COLO668 (cell line): ENCODE measurements around the gene KCNJ12.

Source experiments
- DNase-seq: peaks from one replicate; lab custom pipeline; 2025; ENCODE audit not compliant: unreplicated experiment; lab: John Stamatoyannopoulos, UW

KCNJ12 gene

DNA sequence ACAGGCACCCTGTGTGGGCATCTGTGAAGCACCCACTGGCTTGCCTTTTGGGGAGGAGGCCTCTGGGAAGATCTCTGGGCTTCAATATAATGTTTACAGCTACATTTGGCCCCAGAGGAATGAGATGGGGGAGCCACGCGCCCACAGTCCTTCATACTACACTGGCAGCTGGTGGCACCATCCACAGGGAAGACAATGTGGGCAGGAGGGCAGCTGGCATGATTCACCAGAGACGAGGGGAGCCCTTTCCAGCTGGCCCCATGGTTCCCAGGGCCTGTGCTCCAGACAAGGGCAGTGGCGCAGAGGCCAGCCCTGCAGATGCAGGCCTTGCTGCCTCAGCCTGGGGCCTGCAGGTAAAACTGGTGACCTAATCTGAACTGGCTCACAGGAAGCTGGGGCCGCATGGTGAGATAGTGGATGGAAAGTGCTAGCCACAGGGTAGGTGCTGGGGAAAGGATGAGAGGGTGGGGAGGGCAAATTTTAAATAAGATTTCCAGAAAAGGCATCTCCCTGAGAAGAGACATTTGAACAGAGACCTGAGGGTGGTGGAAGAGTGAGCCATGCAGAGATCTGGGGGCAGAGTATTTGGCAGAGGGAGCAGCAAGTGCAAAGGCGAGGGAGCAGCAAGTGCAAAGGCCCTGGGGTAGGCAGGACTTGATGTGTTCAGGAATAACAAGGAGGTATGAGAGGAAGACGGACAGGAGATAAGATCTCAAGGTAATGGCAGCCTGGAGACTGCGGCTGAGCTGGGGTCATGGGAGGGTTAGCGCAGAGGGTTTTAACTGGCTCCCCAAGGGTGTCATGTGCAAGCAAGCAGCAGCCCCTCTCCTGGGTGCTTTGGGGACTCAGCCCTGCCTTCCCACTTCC lies 12.1 kb upstream of the KCNJ12 start:
- no peak for DNase-seq

GRCh38 chr17:21365016-21365415 lies 11.1 kb upstream of the KCNJ12 start:
- no peak for DNase-seq

GRCh38 chr17:21368545-21369246 lies 7.5 kb upstream of the KCNJ12 start:
- DNase-seq, result no peak

- no peak for DNase-seq
Observed at GRCh38 chr17:21369395-21369794, 6.8 kb upstream of the KCNJ12 start.

GRCh38 chr17:21370430-21370829 lies 5.7 kb upstream of the KCNJ12 start:
- DNase-seq, result no peak

DNA sequence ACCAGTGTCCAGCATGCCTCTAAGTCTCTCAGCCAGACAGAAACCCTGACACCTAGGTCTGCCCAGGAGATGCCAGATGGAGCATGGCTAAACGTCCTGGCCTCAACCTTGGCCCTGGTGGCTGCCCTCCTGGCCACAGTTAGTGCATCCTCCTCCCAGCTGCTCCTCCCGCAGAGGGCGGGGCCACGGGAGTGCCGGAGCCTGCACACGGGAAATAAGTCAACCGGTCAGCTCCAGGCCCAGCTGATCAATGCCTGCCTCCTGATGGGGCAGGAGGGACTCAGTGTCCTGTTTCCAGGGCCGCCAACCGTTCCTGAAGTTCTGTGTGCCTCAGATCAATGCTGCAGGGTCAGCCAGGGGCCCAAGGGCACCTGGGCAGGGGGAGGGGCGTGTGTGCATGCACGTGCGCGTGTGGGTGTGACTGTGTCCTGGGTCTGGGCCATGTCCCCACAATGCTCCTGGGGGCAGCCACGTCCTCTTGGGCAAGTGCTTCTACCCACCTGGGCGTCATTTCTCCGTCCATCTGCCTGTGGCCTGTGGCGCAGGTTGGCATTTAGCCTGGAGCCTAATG lies 4.6 kb upstream of the KCNJ12 start:
- DNase-seq, result no peak

DNA sequence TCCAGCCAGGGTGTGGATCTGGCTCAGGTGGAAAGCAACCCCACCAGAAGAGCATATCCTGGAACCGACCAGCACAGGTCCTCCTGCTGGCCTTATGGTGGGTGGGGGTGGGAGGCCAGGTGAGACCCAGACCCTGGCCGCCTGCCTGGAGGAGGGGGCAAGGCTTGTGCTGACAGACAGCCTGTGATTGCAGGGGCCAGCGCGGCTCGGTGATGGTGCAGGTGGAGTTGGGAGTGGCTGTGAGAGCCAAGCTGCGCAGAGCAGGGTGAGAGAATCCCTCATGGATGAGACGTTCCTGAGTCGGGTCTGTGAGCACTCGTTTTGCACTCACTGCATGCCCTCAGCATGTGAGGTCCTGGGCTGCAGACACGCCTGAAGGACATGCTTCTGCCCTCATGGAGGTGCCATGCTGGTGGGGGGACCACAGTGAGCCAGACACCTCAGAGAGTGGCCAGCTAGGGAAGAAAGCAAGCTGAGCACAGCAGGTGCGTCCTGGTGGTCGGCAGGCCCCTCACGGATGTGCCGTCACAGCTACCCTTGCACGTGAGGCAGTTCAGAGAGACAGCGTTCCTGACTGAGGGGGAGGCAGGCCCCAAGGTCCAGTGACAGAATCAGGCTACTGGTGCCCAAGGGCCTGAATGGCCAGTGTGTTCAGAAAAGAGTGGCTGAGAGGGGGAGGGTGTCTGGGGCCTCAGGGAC lies 3.8 kb upstream of the KCNJ12 start:
- DNase-seq, result no peak

DNA sequence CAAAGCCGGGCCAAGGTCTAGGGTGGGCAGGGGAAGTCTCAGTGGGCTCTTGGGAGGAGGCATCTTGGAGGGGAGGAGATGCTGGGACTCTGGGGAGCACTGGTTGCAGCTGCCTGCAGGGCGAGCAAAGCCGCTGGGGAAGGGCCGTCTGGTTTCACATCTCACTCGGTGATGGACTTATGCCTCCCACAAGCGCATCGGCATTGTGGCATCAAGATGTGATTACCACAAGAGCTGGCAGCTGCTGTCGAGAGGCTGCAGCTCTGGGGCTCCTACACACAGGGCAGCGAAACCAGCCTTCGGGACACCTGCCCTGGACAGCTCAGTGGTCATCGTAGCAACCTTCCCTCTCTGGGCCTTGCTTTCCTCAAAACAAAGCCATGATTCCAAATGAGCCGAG lies 3.1 kb upstream of the KCNJ12 start:
- DNase-seq, result no peak

- no peak for DNase-seq
Observed at GRCh38 chr17:21373696-21374440, 2.3 kb upstream of the KCNJ12 start.

DNA sequence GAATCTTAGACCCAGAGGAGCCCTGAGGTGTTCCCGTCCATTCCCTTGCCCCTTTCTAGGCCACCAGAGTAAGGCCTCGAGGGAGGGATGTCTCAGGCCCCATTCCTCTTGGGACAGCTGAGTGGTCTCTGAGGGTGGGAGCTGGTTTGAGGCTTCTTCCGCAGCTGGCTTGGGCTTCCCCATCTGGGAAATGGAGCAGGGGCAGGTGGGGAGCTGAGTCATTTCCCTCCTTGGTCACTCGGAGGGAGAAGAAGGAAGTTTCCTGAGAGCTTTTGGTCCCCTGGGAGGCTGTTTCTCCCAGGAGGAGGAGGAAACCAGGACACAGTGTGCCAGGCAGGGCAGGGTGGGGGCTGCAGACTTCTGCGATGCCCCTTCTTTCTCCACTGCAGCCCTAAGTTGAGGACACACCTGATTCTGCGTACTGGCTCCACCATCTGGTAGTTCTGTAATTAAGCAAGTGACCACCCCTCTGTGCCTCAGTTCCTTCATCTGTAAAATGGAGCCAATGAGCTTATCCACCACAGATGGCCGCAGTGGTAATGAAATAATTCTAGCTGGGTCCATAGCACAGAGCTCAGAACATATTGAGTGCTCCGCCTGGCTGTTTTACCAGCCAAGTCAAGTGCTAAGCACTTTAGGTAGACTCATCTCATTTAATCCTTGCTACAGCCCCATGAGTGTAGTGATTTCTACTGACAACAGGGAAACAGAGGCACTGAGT lies 1.6 kb upstream of the KCNJ12 start:
- no peak for DNase-seq

- DNase-seq, result no peak
Observed at GRCh38 chr17:21375162-21375560, 996 bp upstream of the KCNJ12 start.

- DNase-seq, result no peak
Observed at GRCh38 chr17:21375757-21376080, 438 bp upstream of the KCNJ12 start.

DNA sequence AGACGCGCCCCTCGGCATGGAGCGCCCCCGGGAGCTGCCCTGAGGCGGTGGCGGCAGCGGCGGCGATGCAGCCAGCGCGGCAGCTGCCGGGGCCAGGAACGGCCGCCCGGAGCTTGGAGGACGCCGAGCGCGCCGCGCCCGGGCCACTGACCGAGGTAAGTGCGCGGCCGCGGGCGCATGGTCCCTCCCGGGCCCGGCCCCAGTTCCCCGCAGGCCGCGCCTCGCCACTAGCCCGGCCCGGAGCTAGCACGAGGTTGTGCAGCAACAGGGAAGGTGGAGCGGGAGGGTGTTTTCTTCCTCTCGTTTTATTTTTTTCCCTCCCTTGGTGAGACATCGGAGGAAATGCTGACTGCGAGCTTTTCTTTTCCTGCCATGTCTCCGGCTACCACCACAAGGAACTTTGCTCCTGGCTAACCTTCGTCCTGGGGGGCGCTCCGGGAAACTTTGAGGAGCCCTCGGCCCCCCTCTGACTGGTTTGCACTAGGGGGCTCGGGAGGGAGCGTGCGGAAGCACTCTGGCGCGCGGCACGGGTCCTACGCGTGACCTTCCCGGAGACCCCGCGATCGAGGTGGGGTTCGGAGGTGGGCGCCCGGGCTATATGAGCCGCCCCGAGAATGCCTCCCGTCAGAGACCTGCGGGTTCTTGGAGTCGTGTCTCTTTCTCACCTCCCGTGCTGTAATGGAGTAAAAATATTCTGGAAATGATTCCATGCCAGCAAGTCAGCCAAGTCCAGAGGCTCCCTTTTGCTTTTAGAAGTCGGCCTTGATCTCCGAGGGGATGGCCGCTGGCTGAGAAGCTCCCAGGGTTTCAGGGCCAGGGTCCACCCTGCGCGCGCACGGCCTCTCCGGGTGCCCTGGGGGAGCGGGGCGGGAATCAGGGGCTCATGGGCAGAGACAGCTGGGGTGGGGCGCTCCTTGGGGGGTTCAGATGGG lies 868 bp downstream of the KCNJ12 start:
- peak; percentile 25 for DNase-seq

DNA sequence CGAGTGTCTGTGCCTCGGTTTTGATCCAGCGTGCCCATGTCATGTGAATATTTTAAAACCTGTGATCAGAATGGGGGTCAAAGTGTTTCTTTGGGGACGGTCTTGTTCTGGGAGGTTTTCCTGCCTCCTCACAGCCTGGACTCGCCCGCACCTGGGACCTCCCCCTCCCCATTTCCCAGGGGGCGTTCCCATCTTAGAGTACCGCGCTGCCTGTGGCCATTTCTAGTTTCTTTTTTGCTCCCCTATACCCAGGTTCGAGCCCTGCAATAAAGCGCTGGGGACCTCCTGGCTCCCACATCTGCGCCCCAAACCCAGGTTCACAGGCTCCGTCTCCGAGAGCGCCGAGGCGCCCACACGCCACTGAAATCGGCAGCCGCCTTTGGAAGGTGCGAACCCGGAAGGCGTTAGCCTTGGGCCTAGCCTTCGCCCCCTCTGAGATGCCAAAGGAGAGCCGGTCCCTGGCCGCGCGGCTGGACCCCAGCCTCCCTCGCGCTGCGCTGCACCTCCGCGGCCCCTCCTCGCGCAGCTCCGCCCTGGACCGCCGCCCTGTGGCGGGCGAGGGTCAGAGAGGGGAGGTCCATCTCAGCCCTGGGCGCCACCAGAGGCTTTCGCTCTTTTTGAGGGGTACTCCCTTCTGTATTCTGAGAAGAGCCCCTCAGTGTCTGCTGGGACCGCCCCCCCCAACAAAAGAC lies 1.7 kb downstream of the KCNJ12 start:
- DNase-seq, result no peak

DNA sequence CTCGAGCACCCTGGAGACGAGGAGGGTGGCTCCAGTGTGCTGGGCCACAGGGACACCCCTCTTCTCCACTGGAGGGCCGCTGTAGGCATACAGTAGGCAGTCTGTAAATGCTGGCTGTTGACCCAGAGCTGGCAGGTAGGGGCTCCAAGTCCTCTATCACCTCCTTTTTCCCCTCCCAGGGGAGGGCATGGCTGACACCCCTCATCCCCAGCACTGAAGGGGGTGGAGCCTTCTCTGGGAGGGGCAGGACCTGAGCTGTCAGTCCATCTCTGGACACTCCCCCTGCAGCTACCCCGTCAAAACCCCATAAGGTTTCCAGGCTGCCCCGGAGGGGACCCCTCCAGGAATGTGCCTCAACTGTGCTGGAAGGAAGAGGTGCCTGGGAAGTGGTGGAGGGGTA lies 2.4 kb downstream of the KCNJ12 start:
- no peak for DNase-seq

- DNase-seq, result no peak
Observed at GRCh38 chr17:21379080-21379711, 3.0 kb downstream of the KCNJ12 start.

DNA sequence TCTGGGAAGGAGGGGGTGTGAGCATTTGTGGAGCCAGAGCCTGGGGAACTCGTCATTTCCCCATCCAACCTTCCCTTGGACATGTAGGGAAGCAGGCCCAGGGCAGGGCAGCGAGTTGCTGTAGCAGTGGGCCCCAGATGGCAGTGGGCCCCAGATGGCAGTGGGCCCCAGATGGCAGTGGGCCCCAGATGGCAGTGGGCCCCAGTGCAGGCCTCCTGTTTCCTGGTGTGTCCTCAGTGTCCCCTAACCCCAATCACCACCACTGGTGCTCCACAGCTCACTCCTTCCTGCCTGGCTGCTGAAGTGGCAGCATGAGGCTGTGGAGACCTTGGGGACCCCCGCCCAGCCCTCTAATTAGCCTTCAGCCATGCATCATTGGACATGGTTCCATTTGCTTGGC lies 4.5 kb downstream of the KCNJ12 start:
- no peak for DNase-seq

DNA sequence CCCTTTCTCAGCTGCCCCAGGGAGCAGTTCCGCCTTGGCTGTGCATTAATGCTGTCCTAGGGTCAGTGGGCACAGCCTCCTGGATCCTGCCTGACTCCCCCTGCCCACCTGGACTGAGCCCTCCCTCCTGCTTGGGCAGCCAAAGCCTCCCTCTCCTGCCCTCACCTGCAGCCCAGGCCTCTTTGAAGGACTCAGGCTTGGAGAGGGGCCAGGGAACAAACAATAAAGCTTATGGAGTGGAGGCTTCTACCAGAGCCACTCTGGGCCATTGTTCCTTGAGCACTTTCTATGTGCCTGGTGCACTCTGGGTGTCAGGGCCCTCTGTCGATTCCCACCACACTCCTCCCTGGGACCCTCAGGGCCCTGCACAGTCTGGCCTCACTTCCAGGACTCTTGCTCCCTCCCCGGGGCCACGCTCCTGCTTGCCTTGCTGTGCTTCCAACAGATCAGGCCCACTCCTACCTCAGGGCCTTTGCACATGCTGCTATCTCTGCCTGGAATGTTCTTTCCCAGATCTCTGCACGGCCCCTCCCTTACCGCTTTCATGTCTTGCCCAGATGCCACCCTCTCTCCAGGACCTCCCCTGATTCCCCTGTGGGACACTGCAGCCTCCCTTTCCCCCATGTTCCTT lies 5.0 kb downstream of the KCNJ12 start:
- DNase-seq, result no peak
